Measurements from ENCODE around the gene GSAP.

DNA sequence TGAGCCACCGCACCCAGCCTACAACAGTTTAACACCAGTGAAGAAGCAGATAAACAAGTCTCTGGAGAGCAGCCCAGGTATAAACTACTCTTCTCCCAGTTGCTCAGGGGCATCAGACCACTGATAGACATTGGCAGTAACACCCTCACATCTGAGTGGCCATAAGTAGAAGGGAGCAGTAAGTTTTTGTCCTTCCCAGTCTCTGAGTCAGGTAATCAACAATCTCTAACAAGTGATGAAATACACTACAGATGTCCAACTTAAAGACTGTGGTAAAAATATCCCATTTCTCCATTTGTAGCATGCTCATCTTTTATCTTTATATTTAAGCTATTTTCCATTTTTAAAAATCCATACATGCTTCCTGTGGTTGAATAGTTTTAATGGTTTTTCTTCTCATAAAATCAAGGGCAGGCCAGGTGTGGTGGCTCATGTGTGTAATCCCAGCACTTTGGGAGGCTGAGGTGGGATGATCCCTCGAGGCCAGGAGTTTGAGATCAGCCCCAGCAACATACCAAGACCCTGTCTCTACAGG, 78.6 kb downstream of the GSAP start:
- TF ChIP-seq, protein P1, sequence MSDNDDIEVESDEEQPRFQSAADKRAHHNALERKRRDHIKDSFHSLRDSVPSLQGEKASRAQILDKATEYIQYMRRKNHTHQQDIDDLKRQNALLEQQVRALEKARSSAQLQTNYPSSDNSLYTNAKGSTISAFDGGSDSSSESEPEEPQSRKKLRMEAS (IDR thresholded peaks at IDR 0.05; ENCODE audit: insufficient read depth, insufficient read length) = no peak
- TF ChIP-seq, protein P2, sequence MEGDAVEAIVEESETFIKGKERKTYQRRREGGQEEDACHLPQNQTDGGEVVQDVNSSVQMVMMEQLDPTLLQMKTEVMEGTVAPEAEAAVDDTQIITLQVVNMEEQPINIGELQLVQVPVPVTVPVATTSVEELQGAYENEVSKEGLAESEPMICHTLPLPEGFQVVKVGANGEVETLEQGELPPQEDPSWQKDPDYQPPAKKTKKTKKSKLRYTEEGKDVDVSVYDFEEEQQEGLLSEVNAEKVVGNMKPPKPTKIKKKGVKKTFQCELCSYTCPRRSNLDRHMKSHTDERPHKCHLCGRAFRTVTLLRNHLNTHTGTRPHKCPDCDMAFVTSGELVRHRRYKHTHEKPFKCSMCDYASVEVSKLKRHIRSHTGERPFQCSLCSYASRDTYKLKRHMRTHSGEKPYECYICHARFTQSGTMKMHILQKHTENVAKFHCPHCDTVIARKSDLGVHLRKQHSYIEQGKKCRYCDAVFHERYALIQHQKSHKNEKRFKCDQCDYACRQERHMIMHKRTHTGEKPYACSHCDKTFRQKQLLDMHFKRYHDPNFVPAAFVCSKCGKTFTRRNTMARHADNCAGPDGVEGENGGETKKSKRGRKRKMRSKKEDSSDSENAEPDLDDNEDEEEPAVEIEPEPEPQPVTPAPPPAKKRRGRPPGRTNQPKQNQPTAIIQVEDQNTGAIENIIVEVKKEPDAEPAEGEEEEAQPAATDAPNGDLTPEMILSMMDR (IDR thresholded peaks at IDR 0.05; ENCODE audit: extremely low read depth in 1 of 2, insufficient read depth in 1 of 2, low read depth in 1 of 2, low read length in 2 of 2) = no peak
- TF ChIP-seq POLR2A (IDR thresholded peaks at IDR 0.05; ENCODE audit: low read depth, low read length) (no peak), GATA2 (IDR thresholded peaks at IDR 0.05; ENCODE audit: insufficient read depth, insufficient read length, low read depth, low read length) (no peak), EZH2 (IDR thresholded peaks at IDR 0.05; ENCODE audit: borderline replicate concordance, low read depth, low read length, severe bottlenecking) (no peak)

All from endothelial cell of umbilical vein (primary cell).